Activated T-helper 9 cell treated with anti-CD3 and anti-CD28 coated beads, Interleukin-2, amount 50 U/mL, for 16 hours (primary cell): ENCODE data around the gene TAS2R50.
"Not testable (repeated sequence)": the region's sequence is repeated elsewhere in the genome, so short reads cannot be mapped to it uniquely, and the experiment has no call there.

Experiments
- DNase-seq: peaks from one replicate; pipeline ENCODE4 v3.0.0-alpha.2; 2020; ENCODE audit warnings: low read depth

The TAS2R50 gene, protein sequence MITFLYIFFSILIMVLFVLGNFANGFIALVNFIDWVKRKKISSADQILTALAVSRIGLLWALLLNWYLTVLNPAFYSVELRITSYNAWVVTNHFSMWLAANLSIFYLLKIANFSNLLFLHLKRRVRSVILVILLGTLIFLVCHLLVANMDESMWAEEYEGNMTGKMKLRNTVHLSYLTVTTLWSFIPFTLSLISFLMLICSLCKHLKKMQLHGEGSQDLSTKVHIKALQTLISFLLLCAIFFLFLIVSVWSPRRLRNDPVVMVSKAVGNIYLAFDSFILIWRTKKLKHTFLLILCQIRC

DNA sequence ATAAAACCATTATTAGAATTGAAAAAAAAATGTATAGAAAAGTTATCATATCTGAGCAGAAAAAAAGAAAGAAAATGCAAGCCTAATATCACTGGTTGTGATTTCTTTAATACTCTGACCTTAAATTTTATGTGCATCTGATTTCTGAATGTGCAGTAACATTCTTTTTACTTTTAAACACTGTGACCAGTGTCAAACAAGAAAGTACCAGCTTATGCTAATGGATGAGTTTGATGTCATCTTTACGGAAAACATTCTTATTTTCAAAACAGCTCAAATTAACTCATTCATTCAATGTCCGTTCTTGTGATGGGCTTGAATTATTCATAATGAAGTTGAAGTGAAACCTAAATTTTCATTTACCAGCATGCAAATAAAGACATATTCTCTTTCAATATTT is at the start of gene TAS2R50:
TAS2R50 (minus strand) TSS at position 101 of the 400 bp plus-strand sequence; CDS start at position 49, 52 bp downstream.
- DNase-seq, result no peak

- DNase-seq, result not testable (repeated sequence)
These were observed 47.2 kb upstream of the TAS2R50 start for GRCh38 chr12:11033959-11034358.

GRCh38 chr12:11031307-11031706 is 44.6 kb upstream of the TAS2R50 start, which contains the start of gene TAS2R31:
Gene TAS2R31 (minus strand): TSS chr12:11031407. CDS start chr12:11031335, 72 bp downstream.
- no peak for DNase-seq

- DNase-seq, result no peak
These were observed 39.4 kb upstream of the TAS2R50 start for GRCh38 chr12:11026118-11026517.

GRCh38 chr12:11023387-11023786 is 36.7 kb upstream of the TAS2R50 start:
- no peak for DNase-seq

- no peak for DNase-seq
These were observed 35.8 kb upstream of the TAS2R50 start, which contains the start of gene TAS2R19 for GRCh38 chr12:11022520-11022919. Gene TAS2R19 (minus strand): TSS chr12:11022620. CDS start chr12:11022571, 49 bp downstream.

DNA sequence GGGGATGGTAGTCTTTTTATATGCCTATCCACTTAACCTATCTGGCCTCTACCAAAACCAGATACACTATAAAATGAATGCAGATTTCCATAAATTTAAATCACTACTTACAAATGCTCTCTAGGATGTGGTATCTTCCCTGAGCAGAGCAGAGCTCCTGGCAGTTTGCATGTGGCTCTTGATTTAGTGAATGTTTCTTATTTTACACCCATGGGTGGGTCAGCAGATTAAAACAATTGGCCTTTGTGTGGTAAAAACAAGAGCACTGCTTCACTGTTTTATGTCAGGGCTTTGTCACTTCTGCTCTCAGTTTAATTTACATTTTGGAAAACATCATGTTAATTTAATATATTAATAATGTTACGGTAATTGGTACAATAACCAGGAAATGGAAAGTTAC is 30.2 kb upstream of the TAS2R50 start:
- DNase-seq, result no peak

GRCh38 chr12:11015775-11016430 is 29.2 kb upstream of the TAS2R50 start:
- no peak for DNase-seq

DNA sequence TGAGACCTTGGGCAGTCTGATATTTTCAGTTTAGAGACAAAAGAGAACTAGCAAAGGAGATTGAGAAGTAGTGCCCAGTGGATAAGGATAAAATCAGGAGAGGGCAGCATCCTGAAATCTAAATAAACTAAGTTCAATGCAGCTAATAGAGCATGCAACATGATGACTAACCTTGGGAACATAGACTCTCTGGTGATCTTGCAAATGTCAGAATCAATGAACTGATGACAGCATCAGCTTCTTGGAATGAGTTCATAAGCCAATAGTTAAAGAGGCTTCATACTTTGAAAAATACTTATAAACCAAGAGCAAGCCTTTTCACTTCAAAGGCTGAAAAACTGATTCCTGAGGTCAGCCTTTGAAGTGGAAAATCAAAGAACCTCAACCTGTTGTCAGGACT is 27.5 kb upstream of the TAS2R50 start:
- no peak for DNase-seq

GRCh38 chr12:11007608-11008007 is 20.9 kb upstream of the TAS2R50 start:
- DNase-seq, result no peak

DNA sequence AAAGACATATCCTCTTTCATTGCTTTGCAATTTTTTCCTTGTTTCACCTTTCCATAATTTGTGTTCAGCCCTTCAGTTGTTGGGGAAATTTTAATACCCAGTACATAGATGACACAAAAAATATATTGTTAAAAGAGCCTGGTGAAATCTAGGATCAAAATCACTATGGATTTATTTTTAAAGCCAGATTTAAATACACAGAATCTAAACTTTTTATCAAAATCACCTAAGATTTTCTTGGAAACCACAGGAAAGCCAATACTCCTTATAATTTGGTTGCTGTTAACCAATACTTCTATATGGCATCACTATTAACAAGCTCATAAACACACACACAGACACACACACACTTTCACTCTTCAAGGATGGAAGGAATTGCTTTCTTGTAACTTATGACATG is 11.5 kb upstream of the TAS2R50 start, which contains the start of gene TAS2R20:
TAS2R20 (minus strand) TSS at position 101 of the 400 bp plus-strand sequence. CDS start 429 bp downstream, outside the sequence.
- DNase-seq, result no peak

- DNase-seq, result no peak
These were observed 7.6 kb upstream of the TAS2R50 start for GRCh38 chr12:10994307-10994706.

DNA sequence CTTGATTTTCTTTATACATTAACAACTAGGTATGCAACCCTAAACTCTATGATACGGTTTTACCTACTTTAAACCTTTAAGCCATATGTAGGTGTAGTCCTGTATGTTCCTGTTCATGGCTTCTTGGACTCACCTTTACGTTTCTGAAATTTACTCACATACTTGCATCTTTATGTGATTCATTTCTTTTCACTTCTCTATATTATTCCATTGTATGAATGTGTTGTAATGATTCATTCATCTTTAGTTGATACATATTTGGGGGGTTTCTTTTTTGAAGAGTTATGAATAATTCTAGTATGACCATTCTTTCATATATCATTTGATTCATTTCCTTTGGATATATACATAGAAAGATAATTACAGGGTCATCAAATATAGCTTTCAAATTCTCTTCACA is 2.4 kb upstream of the TAS2R50 start:
- DNase-seq, result no peak

DNA sequence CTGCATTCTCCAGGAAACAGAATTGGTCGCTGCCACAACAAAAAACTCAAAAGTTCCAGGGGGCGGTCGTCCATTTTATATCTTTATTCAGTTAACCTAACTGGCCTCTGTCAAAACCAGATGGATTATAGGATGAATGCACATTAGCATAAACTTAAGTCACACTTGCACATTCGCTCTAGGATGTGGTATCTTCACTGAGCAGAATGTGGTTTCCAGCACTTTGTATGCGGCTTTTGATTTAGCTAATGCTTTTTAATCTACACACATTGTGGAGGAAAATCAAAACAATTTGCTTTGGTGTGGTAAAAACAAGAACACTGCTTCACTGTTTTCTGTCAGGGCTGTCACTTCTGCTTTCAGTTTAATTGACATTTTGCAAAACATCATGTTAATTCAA is 4.5 kb downstream of the TAS2R50 start:
- no peak for DNase-seq

DNA sequence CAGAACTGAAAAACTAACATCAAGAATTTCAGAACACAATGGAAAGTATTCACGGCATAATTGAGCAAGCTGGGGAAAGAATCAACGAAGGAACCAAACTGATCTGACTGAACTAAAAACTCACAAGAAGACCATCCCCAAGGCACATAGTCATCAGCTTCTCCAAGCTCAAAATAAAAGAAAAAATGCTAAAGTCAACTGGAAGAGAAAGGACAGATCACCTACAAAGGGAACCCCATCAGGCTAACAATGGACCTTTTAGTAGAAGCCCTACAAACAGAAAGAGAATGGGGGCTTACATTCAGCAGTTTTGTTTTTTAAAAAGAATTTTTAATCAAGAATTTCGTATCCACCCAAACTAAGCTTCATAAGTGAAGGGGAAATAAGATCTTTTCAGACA is 11.7 kb downstream of the TAS2R50 start:
- DNase-seq, result no peak

GRCh38 chr12:10968765-10969456 is 17.8 kb downstream of the TAS2R50 start:
- DNase-seq, result no peak

DNA sequence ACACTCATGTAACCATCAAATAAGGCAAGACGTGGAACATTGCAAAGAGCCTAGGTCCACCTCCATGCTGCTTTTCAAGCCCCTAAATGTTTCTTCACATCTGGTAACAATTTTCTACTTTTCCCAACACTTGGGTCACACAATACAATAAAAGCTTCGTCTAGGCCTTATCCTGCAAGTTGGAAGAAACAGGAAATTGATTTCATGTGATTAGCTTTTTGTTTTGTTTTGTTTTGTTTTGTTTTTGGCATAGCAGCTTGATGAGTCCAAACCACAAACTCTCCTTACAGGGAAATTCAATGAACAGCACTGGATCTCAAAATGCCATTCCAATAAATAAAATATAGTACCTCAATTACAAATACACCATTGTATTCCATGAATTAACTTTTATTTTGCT is 19.3 kb downstream of the TAS2R50 start:
- no peak for DNase-seq

DNA sequence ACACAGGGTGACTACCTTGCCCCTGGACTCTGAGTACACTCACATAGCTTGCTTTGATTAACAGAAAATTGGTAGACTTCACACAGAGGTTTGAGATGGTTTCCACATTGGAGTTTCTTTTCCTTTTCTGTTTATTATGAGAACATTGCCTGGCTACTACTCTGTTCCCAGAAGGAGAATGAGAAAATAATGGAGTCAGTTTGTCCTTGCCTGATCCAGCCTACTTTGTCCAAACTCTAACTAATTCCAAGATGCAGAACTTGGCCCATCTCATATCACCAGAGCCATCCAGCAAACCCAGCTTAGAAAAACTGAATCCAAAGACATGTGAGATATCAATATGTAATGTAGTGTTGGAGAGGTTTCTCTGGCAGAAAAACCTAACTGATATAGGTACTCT is 20.4 kb downstream of the TAS2R50 start:
- no peak for DNase-seq

GRCh38 chr12:10965476-10965875 is 21.2 kb downstream of the TAS2R50 start:
- no peak for DNase-seq

GRCh38 chr12:10960211-10960610 is 26.5 kb downstream of the TAS2R50 start:
- DNase-seq, result no peak

- DNase-seq, result no peak
These were observed 26.9 kb downstream of the TAS2R50 start for GRCh38 chr12:10959804-10960203.

DNA sequence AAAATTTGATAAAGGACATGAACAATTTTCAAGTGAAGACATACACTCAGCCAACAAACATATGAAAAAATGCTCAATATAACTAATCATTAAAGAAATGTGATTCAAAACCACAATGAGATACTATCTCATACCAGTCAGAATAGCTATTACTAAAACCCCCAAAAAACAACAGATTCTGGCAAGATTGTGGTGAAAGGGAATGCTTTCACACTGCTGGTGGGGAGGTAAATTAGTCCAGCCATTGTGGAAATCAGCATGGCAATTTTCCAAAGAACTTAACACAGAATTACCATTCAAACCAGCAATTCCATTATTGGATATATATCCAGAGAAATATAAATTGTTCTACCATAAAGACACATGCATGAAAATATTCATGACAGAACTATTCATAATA is 29.0 kb downstream of the TAS2R50 start:
- DNase-seq, result no peak

DNA sequence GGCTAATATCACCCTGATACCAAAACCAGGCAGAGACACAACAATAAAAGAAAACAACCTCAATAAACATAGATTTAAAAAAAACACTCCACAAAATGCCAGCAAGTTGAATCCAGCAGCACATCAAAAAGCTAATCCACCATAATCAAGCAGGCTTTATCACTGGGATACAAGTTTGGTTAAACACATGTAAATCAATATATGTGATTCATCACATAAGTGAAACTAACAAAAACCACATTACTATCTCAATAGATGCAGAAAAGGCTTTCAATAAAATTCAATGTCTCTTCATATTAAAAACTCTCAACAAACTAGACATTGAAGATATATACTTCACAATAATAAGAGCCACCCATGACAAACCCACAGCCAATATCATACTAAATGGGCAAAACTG is 30.6 kb downstream of the TAS2R50 start:
- DNase-seq, result no peak
